Erythroblast (primary cell): Measurements from ENCODE around the gene BCAR3.

Experiments
- GATA1 ChIP-seq: IDR thresholded peaks from 2 replicates; pipeline ENCODE4 v1.6.1; 2011; ENCODE audit warnings: low read depth, mild to moderate bottlenecking, control low read depth, low read length, moderate library complexity
- POLR2A ChIP-seq: IDR thresholded peaks from 2 replicates; pipeline ENCODE4 v1.6.1; 2011; ENCODE audit warnings: mild to moderate bottlenecking, low read length

DNA sequence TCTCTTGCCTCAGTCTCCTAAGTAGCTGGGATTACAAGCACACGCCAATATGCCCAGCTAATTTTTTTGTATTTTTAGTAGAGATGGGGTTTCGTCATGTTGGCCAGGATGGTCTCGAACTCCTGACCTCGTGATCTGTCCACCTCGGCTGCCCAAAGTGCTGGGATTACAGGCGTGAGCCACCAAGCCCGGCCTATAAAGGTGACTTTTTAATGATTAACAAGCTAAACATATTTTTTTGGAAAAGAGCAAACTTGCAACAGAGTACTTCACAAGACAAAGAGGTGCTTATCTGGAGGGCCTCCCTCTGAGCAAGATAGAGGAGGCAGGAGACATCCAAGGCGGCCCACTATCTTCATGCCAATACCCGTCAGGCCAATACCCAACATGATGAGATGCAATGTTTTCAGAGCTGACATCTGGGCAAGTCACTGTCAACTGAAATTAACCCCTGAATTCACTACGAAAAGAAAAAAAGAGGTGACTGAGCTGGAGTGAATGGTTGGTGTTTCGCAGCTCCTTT is 10.5 kb downstream of the BCAR3 start:
- TF ChIP-seq POLR2A (no peak), GATA1 (no peak)
